Neural cell (in vitro differentiated cells): ENCODE data around the gene FHL2. TPM values are rescaled to one million over a fixed set of nuclear protein-coding genes. Genes with fewer than 3 reads are reported as not detected.

Experiments used
- H2AFZ ChIP-seq: fragments of 200-600, 300-800 bp; sonication (generic), shearing (Covaris generic); 2 replicates; pipeline ENCODE4 v1.6.0; 2014; ENCODE audit warnings: low read depth, mild to moderate bottlenecking, antibody characterized with exemption, low read length, moderate library complexity
- H3F3A ChIP-seq: fragments of 200-600 bp; shearing (Covaris generic); 2 replicates; pipeline ENCODE4 v1.6.1; 2016; ENCODE audit warnings: mild to moderate bottlenecking, moderate library complexity, mixed read lengths, antibody characterized with exemption, low read length; ENCODE audit not compliant: insufficient read depth, poor library complexity, severe bottlenecking
- H3K27ac ChIP-seq: fragments of 200-600, 300-800 bp; sonication (generic), shearing (Covaris generic); 2 replicates; pipeline ENCODE4 v1.5.1; 2014; ENCODE audit warnings: mild to moderate bottlenecking, low read length, moderate library complexity
- H3K27me3 ChIP-seq: fragments of 300-800, 200-600 bp; sonication (generic), shearing (Covaris generic); 2 replicates; pipeline ENCODE4 v1.6.0; 2014; ENCODE audit warnings: mild to moderate bottlenecking, low read depth, low read length, moderate library complexity; ENCODE audit not compliant: insufficient read depth
- H3K36me3 ChIP-seq: fragments of 300-800, 200-600 bp; sonication (generic), shearing (Covaris generic); 2 replicates; pipeline ENCODE4 v1.5.1; 2014; ENCODE audit warnings: mild to moderate bottlenecking, antibody characterized with exemption, low read length, moderate library complexity; ENCODE audit not compliant: insufficient read depth
- H3K4me2 ChIP-seq: fragments of 300-800, 200-600 bp; sonication (generic), shearing (Covaris generic); 2 replicates; pipeline ENCODE4 v1.6.0; 2014; ENCODE audit warnings: mild to moderate bottlenecking, low read length
- H3K4me3 ChIP-seq: fragments of 300-800, 200-600 bp; sonication (generic), shearing (Covaris generic); 2 replicates; pipeline ENCODE4 v1.5.1; 2014; ENCODE audit warnings: mild to moderate bottlenecking, low read length, moderate library complexity
- H3K79me2 ChIP-seq: fragments of 200-600 bp; shearing (Covaris generic); replicated peaks from 2 replicates; pipeline ENCODE4 v1.6.0; 2014; ENCODE audit warnings: mild to moderate bottlenecking, low read length, moderate library complexity; ENCODE audit not compliant: insufficient read depth
- H3K9ac ChIP-seq: fragments of 300-800, 200-600 bp; sonication (generic), shearing (Covaris generic); 2 replicates; pipeline ENCODE4 v1.6.1; 2016; ENCODE audit warnings: mild to moderate bottlenecking, low read length, mixed read lengths
- H3K9me2 ChIP-seq: fragments of 200-600 bp; shearing (Covaris generic); 2 replicates; pipeline ENCODE4 v1.6.1; 2016; ENCODE audit warnings: mild to moderate bottlenecking, low read length, mixed read lengths; ENCODE audit not compliant: insufficient read depth
- H3K9me3 ChIP-seq: fragments of 200-600, 300-800 bp; sonication (generic), shearing (Covaris generic); 2 replicates; pipeline ENCODE4 v1.6.1; 2016; ENCODE audit warnings: mild to moderate bottlenecking, mixed run types, low read length, moderate library complexity, mixed read lengths
- H4K20me1 ChIP-seq: fragments of 200-600 bp; shearing (Covaris generic); 2 replicates; pipeline ENCODE4 v1.6.1; 2016; ENCODE audit warnings: mild to moderate bottlenecking, mixed run types; ENCODE audit not compliant: insufficient read depth
- EP300 ChIP-seq: fragments of 450-650 bp; conservative IDR thresholded peaks from 2 replicates; pipeline ENCODE4 v1.6.1; 2014; ENCODE audit warnings: antibody characterized with exemption, mild to moderate bottlenecking, moderate library complexity; ENCODE audit not compliant: poor library complexity, severe bottlenecking
- EZH2 ChIP-seq: fragments of 200-600, 300-800 bp; shearing (Covaris generic), sonication (generic); IDR thresholded peaks from 2 replicates; pipeline ENCODE4 v1.6.1; 2014; ENCODE audit warnings: antibody characterized with exemption, low read length, borderline replicate concordance, mild to moderate bottlenecking; ENCODE audit not compliant: insufficient read depth, poor library complexity, severe bottlenecking
- MXI1 ChIP-seq: fragments of 450-650 bp; conservative IDR thresholded peaks from 2 replicates; pipeline ENCODE4 v1.6.1; 2014; ENCODE audit warnings: antibody characterized with exemption, mild to moderate bottlenecking; ENCODE audit not compliant: poor library complexity, severe bottlenecking
- POLR2AphosphoS5 ChIP-seq: IDR thresholded peaks from 2 replicates; pipeline ENCODE4 v1.6.1; 2012
- RAD21 ChIP-seq: fragments of 450-650 bp; conservative IDR thresholded peaks from 2 replicates; pipeline ENCODE4 v1.6.1; 2014; ENCODE audit warnings: antibody characterized with exemption, mild to moderate bottlenecking, moderate library complexity
- REST ChIP-seq: IDR thresholded peaks from 2 replicates; pipeline ENCODE4 v1.6.1; 2012; ENCODE audit warnings: borderline replicate concordance
- SMC3 ChIP-seq: fragments of 450-650 bp; conservative IDR thresholded peaks from 2 replicates; pipeline ENCODE4 v1.6.1; 2014; ENCODE audit warnings: antibody characterized with exemption, mild to moderate bottlenecking, moderate library complexity; ENCODE audit not compliant: poor library complexity
- TAF1 ChIP-seq: IDR thresholded peaks from 2 replicates; pipeline ENCODE4 v1.6.1; 2012; ENCODE audit warnings: low read depth
- polyA plus RNA-seq: library from polyadenylated mRNA; depleted of rRNA; stranded (reverse); fragments of >200 nt; gene quantifications from 2 replicates; pipeline ENCODE4 v1.2.3, GENCODE V29; 2014
- TF ChIP-seq, protein P1 (sequence below): fragments of 450-650 bp; IDR thresholded peaks from 2 replicates; pipeline ENCODE4 v1.5.1; 2014; ENCODE audit warnings: antibody characterized with exemption, mild to moderate bottlenecking, moderate library complexity; ENCODE audit not compliant: poor library complexity, severe bottlenecking

Gene FHL2
- polyA plus RNA-seq, 1 donor from 2014 or later, result 3.5 TPM

- Histone ChIP-seq H3K27ac (no peak overlapping the region), H2AFZ (no peak overlapping the region), H3K9me2 (no peaks in the 10 kb centered on the region), H3K27me3 (peaks cover 23% of the 10 kb centered on the region), H4K20me1 (no peaks in the 10 kb centered on the region), H3K79me2 (no peaks in the 10 kb centered on the region), H3F3A (no peaks in the 10 kb centered on the region), H3K36me3 (no peaks in the 10 kb centered on the region), H3K9ac (no peak overlapping the region), H3K4me2 (no peak overlapping the region), H3K4me3 (no peak overlapping the region), H3K9me3 (no peaks in the 10 kb centered on the region)
- no peak for TF ChIP-seq REST
- no peak for TF ChIP-seq TAF1
- no peak for TF ChIP-seq SMC3
- TF ChIP-seq MXI1, result no peak
- no peak for TF ChIP-seq EP300
- no peak for TF ChIP-seq RAD21
- no peak for TF ChIP-seq EZH2
- TF ChIP-seq, protein P1, sequence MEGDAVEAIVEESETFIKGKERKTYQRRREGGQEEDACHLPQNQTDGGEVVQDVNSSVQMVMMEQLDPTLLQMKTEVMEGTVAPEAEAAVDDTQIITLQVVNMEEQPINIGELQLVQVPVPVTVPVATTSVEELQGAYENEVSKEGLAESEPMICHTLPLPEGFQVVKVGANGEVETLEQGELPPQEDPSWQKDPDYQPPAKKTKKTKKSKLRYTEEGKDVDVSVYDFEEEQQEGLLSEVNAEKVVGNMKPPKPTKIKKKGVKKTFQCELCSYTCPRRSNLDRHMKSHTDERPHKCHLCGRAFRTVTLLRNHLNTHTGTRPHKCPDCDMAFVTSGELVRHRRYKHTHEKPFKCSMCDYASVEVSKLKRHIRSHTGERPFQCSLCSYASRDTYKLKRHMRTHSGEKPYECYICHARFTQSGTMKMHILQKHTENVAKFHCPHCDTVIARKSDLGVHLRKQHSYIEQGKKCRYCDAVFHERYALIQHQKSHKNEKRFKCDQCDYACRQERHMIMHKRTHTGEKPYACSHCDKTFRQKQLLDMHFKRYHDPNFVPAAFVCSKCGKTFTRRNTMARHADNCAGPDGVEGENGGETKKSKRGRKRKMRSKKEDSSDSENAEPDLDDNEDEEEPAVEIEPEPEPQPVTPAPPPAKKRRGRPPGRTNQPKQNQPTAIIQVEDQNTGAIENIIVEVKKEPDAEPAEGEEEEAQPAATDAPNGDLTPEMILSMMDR, result no peak
- no peak for TF ChIP-seq POLR2AphosphoS5
Observed at GRCh38 chr2:105397025-105397722, 1.7 kb downstream of the FHL2 start.

DNA sequence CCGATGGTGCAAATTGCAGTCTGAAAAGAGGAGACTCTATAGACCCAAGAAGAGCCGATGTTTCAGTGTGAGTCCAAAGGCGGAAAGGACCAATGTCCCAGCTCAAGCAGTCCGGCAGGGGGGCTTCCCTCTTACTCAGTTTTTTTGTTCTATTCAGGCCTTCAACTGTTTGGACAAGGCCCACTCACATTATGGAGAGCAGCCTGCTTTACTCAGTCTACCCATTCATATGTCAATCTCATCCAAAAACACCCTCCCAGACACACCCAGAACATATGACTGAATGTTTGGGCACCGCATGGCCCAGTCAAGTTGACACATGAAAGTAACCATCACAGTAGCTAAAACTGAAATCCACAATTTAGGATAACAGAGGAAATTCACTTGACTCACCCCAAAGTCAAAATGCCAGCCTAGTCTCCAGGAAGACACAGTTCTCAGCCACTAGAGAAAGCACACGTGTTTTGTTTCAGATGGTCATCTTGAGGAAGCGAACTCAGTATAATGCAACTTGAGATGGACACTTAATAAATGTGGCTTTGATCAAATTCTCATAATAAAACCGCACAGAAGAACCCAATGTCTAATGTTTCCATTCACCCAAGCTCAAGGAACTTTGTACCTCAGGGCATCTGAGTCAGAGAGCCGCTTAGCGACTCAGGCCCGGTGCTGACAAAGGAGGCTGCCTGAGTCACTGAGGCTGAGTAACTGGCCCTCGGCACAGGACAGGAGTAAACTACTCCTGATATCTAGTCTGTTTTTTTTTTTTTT lies 2.4 kb downstream of the FHL2 start:
- H3K9me3 ChIP-seq, result no peaks in the 10 kb centered on the region
- H4K20me1 ChIP-seq, result no peaks in the 10 kb centered on the region
- H2AFZ ChIP-seq, result no peak overlapping the region
- peaks cover 23% of the 10 kb centered on the region for H3K27me3 ChIP-seq
- no peaks in the 10 kb centered on the region for H3K9me2 ChIP-seq
- no peak overlapping the region for H3K4me2 ChIP-seq
- TF ChIP-seq EZH2, result no peak
- TF ChIP-seq POLR2AphosphoS5, result no peak
- TF ChIP-seq TAF1, result no peak
- no peak for TF ChIP-seq REST
- TF ChIP-seq EP300, result no peak
- TF ChIP-seq RAD21, result no peak
- TF ChIP-seq, protein P1, result no peak
- no peak for TF ChIP-seq MXI1
- no peak for TF ChIP-seq SMC3
- no peaks in the 10 kb centered on the region for H3F3A ChIP-seq
- no peak overlapping the region for H3K4me3 ChIP-seq
- no peaks in the 10 kb centered on the region for H3K36me3 ChIP-seq
- no peaks in the 10 kb centered on the region for H3K79me2 ChIP-seq
- no peak overlapping the region for H3K27ac ChIP-seq
- no peak overlapping the region for H3K9ac ChIP-seq
